WTC11 (cell line): ENCODE data around the gene COA8.

ENCODE experiments used
- ATF3 ChIP-seq: sonication (generic); formaldehyde crosslinking; conservative IDR thresholded peaks from 2 replicates; pipeline ENCODE4 v1.8.1; 2022; ENCODE audit warnings: mild to moderate bottlenecking, missing genetic modification reagents
- CTCF ChIP-seq: fragments of 200-600 bp; IDR thresholded peaks from 2 replicates; pipeline ENCODE4 v1.8.0; 2022; ENCODE audit warnings: antibody characterized with exemption
- ELF4 ChIP-seq: sonication (generic); formaldehyde crosslinking; IDR thresholded peaks from 2 replicates; pipeline ENCODE4 v1.8.1; 2022; ENCODE audit warnings: low read depth, mild to moderate bottlenecking, moderate library complexity, missing genetic modification reagents
- MAX ChIP-seq: sonication (generic); formaldehyde crosslinking; IDR thresholded peaks from 2 replicates; pipeline ENCODE4 v1.8.0; 2022; ENCODE audit warnings: mild to moderate bottlenecking, missing genetic modification reagents
- MXD4 ChIP-seq: fragments of 250-450 bp; sonication (Bioruptor Pico); IDR thresholded peaks from 2 replicates; pipeline ENCODE4 v1.8.0; 2021; ENCODE audit warnings: mild to moderate bottlenecking, moderate library complexity, borderline replicate concordance
- SP1 ChIP-seq: sonication (generic); formaldehyde crosslinking; conservative IDR thresholded peaks from 2 replicates; pipeline ENCODE4 v1.8.1; 2022; ENCODE audit warnings: missing genetic modification reagents
- TP53 ChIP-seq: sonication (generic); formaldehyde crosslinking; IDR thresholded peaks from 2 replicates; pipeline ENCODE4 v1.8.1; 2023; ENCODE audit warnings: mild to moderate bottlenecking, missing genetic modification reagents
- ZNF232 ChIP-seq: sonication (generic); formaldehyde crosslinking; IDR thresholded peaks from 2 replicates; pipeline ENCODE4 v1.8.0; 2022; ENCODE audit warnings: mild to moderate bottlenecking, missing genetic modification reagents

- TF ChIP-seq ATF3 = no peak
- TF ChIP-seq MXD4 (CRISPR knock-in tag) = no peak
- no peak for TF ChIP-seq MAX (CRISPR knock-in tag)
- TF ChIP-seq TP53 = no peak
- TF ChIP-seq ELF4 (CRISPR knock-in tag) = no peak
- no peak for TF ChIP-seq CTCF
- no peak for TF ChIP-seq ZNF232
- no peak for TF ChIP-seq SP1
Observed at GRCh38 chr14:103621860-103622259, 59.1 kb downstream of the COA8 start.
